ENCODE results near the gene GPX4.

- TF ChIP-seq CTCF (IDR thresholded peaks at IDR 0.05 in 8 of 11, conservative IDR thresholded peaks at IDR 0.05 in 3 of 11): no peak
- no peak for TF ChIP-seq POLR2A (IDR thresholded peaks at IDR 0.05)
- peak in 1 of 3 donors; percentile 32 for TF ChIP-seq POLR2AphosphoS5 (IDR thresholded peaks at IDR 0.05)
Observed at GRCh38 chr19:1138121-1138520, 34.3 kb downstream of the GPX4 start.

Measured in spleen (tissue), 7 donors.